AG04449 (cell line): ENCODE measurements around the gene KCNAB1.
A peak's percentile ranks its signal among the peaks of the same experiment; 100 is the strongest.

ENCODE experiments used
- CTCF ChIA-PET: fragments of 350-600 bp; formaldehyde crosslinking; extraction: SDS; loops from one replicate; lab custom pipeline; 2021; ENCODE audit warnings: antibody characterized with exemption; lab: Yijun Ruan, JAX
- POLR2A ChIA-PET: fragments of 400-600, 350-600 bp; formaldehyde crosslinking; extraction: SDS; loops from one replicate; lab custom pipeline; 2020; ENCODE audit warnings: antibody characterized with exemption, inconsistent platforms; lab: Yijun Ruan, JAX
- DNase-seq: peaks from one replicate; pipeline ENCODE4 v3.0.0-alpha.2; 2010; ENCODE audit warnings: low read depth, low spot score
- H3K4me3 ChIP-seq: 2 replicates; pipeline ENCODE4 v1.5.1; 2011; ENCODE audit warnings: low read depth, mild to moderate bottlenecking, control low read depth, low read length
- TF ChIP-seq, protein P1 (sequence below): IDR thresholded peaks from one replicate; pipeline ENCODE4 v1.5.1; 2011; ENCODE audit warnings: mild to moderate bottlenecking, moderate library complexity, low read length, control low read depth, inconsistent platforms; ENCODE audit not compliant: insufficient read depth; ENCODE audit errors: missing control alignments

The KCNAB1 gene

DNA sequence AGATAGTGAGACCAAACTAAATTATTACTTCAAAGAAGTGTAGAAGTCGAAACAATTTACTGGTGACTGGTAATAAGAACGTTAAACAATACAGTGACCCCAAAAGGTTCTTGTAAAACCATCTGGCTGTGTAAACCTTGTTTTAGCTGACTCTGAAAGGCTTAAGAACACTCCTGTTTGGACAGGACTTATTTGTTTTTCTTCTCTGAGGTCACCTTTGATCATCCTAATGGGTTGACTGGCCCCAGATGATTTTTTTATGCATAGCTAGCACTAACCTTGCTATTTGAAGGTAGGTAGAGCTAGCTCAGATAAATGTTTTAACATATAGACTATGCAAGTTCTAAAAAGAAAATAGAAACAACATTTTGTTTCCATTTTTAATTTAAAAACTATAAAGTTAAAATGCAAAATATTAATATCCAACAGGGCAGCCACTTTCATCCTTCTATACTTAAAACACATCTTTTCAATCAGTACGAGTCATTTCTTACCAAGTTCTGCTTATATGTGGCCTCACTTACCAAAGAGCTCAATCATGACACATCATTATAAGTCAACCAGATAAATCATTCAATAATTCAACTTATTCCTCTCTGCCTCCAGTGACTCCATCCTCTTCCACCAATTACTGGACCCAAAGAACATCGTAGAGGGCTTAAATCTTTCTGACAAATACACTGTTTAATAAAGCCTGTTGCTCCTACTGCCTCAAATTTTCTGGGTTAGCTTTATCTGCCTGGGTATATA is 275.8 kb downstream of the KCNAB1 start:
- ChIA-PET CTCF (interaction anchor here (0.8 to 1.4 kb wide), 3 partner anchors 11 to 79 kb away, joined by 3 read pairs; no protein-coding TSS in a partner anchor), POLR2A (no interaction called here)
- TF ChIP-seq, protein P1, sequence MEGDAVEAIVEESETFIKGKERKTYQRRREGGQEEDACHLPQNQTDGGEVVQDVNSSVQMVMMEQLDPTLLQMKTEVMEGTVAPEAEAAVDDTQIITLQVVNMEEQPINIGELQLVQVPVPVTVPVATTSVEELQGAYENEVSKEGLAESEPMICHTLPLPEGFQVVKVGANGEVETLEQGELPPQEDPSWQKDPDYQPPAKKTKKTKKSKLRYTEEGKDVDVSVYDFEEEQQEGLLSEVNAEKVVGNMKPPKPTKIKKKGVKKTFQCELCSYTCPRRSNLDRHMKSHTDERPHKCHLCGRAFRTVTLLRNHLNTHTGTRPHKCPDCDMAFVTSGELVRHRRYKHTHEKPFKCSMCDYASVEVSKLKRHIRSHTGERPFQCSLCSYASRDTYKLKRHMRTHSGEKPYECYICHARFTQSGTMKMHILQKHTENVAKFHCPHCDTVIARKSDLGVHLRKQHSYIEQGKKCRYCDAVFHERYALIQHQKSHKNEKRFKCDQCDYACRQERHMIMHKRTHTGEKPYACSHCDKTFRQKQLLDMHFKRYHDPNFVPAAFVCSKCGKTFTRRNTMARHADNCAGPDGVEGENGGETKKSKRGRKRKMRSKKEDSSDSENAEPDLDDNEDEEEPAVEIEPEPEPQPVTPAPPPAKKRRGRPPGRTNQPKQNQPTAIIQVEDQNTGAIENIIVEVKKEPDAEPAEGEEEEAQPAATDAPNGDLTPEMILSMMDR, result no peak
- H3K4me3 ChIP-seq, result no peak overlapping the region
- DNase-seq, result no peak

DNA sequence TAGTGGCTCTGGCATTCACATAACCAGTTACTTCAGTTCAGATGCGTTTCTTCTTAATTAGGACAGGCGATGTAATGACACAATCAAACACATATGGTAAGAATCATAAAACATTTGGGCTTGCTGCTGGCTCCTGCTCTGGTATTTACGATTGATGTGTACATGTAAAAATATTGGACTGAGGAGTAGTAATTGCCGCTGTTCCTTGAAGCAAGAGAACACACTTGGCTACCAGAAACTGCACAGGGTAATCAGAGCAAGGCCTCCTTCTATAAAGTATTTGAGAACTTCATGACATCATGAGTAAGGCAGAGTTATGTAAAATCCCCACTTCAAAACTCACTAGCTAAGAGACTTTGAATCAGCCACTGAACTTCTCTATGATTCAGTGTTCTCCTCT is 276.5 kb downstream of the KCNAB1 start:
- CTCF ChIA-PET, result interaction anchor here (0.8 to 1.2 kb wide), 2 partner anchors 10 to 78 kb away, joined by 3 read pairs; no protein-coding TSS in a partner anchor
- DNase-seq, result peak; percentile 17
- TF ChIP-seq, protein P1, result no peak
- POLR2A ChIA-PET, result no interaction called here
- no peak overlapping the region for H3K4me3 ChIP-seq

DNA sequence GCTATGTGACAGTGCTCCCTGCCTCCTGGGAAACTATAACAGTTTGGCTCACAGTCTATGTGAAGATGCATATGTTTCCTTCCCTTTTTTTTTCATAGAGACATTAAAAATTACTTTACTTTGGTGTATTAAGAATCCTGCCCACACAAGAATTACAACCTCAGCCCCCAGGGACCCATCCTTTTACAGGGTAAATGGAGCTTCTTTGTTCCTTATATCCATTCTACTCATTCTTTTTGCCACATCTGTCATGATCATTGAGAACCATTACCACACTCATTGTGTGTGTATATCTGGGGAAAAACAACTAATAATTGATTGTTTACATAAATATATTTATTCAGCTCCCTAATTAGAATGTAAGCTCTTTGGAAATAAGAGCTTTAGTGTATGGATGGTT is 277.2 kb downstream of the KCNAB1 start:
- no peak overlapping the region for H3K4me3 ChIP-seq
- POLR2A ChIA-PET, result no interaction called here
- CTCF ChIA-PET, result no interaction called here
- TF ChIP-seq, protein P1, result no peak
- DNase-seq, result no peak

DNA sequence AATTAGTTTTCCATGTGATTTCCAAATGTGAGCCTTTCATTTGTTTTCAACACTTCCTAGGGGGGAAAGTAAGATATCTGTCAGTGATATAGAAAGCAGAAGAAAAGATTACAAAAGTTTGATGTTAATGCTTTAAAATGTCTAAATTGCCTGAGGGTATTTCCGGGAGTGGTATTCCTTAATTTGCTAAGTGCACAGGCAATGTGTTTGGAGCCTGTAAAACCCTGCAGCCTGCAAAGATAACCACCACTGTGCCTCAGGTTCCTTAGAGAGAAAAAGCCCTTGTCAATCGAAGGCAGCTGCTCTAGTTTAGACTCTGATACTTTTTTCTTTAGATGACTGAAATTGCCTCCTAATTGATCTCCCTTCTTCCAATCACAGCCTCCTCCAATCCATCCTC is 279.7 kb downstream of the KCNAB1 start:
- ChIA-PET CTCF (interaction anchor here (1.4 kb wide), 1 partner anchor 49 kb away, joined by 5 read pairs; no protein-coding TSS in a partner anchor), POLR2A (no interaction called here)
- H3K4me3 ChIP-seq, result no peak overlapping the region
- no peak for DNase-seq
- TF ChIP-seq, protein P1, result no peak

DNA sequence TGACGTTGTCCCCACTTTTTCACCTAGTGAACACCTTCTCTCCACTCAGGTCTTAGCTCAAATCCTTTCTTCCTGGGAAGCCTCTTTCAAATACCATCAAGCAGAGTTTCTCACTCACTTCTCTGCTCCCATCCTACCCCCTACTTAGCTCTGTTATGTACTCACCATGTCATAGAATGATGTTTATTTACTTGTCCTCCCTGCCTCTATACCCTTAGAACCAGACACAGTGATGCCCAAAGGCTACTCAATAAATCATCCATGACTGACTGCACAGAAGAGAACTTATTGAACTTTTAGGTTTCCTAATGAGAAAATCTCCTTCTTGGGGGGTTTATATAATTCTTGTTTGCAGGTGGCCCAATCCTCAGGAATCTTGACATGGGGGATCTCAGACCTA is 280.4 kb downstream of the KCNAB1 start:
- TF ChIP-seq, protein P1, result no peak
- no peak overlapping the region for H3K4me3 ChIP-seq
- no peak for DNase-seq
- CTCF ChIA-PET, result interaction anchor here (1.4 kb wide), 1 partner anchor 49 kb away, joined by 5 read pairs; no protein-coding TSS in a partner anchor
- POLR2A ChIA-PET, result no interaction called here

DNA sequence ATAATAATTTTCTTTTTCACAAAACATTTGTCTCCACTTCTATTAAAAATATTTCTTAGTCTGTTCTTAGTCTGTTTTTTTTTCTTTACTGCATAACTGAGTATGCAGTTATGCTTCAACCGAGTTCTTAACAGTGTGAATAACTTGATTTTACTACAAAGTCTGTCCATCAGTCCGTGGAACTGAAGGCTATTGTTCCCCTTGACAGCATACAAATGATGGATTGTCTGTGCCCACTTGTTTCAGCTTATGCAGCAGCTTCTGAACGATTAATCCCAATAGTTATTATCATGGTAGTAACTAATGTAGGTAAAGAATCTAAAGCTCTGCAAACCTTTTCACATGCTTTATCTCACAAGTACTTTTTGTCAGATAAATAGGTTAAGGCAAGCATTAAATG is 283.8 kb downstream of the KCNAB1 start:
- H3K4me3 ChIP-seq, result no peak overlapping the region
- CTCF ChIA-PET, result interaction anchor here (0.9 to 1.1 kb wide), 2 partner anchors 46 to 230 kb away, joined by 3 to 7 read pairs; no protein-coding TSS in a partner anchor
- TF ChIP-seq, protein P1, result no peak
- no peak for DNase-seq
- POLR2A ChIA-PET, result no interaction called here
